Measurements from ENCODE around the gene LTB.

The LTB gene

DNA sequence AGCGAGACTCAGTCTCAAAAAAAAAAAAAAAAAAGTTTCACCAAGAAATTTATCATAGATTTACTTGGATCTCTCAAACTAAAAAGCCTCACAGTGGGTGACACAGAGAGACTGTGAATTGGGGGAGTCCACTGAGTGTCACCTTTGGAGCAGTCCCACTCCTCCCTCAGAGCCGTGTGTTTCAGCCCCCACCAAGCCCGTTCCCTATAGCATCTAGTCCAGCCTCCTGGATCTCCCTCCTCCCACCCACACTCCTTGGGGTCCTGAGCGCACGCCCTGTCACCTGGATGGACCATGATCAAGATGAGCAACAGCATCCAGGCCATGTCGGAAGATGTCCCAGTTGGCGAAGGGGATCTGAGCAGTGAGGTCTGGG is 10.2 kb upstream of the LTB start:
- TF ChIP-seq TEAD4 (IDR thresholded peaks at IDR 0.05) = no peak
- no peak for TF ChIP-seq CEBPB (IDR thresholded peaks at IDR 0.05)
- TF ChIP-seq EGR1 (IDR thresholded peaks at IDR 0.05) = no peak
- TF ChIP-seq, protein P1, sequence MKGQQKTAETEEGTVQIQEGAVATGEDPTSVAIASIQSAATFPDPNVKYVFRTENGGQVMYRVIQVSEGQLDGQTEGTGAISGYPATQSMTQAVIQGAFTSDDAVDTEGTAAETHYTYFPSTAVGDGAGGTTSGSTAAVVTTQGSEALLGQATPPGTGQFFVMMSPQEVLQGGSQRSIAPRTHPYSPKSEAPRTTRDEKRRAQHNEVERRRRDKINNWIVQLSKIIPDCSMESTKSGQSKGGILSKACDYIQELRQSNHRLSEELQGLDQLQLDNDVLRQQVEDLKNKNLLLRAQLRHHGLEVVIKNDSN (IDR thresholded peaks at IDR 0.05) = no peak
- TF ChIP-seq, protein P2, sequence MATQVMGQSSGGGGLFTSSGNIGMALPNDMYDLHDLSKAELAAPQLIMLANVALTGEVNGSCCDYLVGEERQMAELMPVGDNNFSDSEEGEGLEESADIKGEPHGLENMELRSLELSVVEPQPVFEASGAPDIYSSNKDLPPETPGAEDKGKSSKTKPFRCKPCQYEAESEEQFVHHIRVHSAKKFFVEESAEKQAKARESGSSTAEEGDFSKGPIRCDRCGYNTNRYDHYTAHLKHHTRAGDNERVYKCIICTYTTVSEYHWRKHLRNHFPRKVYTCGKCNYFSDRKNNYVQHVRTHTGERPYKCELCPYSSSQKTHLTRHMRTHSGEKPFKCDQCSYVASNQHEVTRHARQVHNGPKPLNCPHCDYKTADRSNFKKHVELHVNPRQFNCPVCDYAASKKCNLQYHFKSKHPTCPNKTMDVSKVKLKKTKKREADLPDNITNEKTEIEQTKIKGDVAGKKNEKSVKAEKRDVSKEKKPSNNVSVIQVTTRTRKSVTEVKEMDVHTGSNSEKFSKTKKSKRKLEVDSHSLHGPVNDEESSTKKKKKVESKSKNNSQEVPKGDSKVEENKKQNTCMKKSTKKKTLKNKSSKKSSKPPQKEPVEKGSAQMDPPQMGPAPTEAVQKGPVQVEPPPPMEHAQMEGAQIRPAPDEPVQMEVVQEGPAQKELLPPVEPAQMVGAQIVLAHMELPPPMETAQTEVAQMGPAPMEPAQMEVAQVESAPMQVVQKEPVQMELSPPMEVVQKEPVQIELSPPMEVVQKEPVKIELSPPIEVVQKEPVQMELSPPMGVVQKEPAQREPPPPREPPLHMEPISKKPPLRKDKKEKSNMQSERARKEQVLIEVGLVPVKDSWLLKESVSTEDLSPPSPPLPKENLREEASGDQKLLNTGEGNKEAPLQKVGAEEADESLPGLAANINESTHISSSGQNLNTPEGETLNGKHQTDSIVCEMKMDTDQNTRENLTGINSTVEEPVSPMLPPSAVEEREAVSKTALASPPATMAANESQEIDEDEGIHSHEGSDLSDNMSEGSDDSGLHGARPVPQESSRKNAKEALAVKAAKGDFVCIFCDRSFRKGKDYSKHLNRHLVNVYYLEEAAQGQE (IDR thresholded peaks at IDR 0.05; ENCODE audit: low read depth) = no peak
- TF ChIP-seq FOXM1 (IDR thresholded peaks at IDR 0.05; ENCODE audit: borderline replicate concordance, low read depth) = no peak
- no peak for TF ChIP-seq TAF1 (IDR thresholded peaks at IDR 0.05; ENCODE audit: low read depth)
- no peak for TF ChIP-seq EP300 (IDR thresholded peaks at IDR 0.05; ENCODE audit: borderline replicate concordance)
- TF ChIP-seq RAD21 (IDR thresholded peaks at IDR 0.05; ENCODE audit: low read depth) = no peak
- TF ChIP-seq TCF12 (IDR thresholded peaks at IDR 0.05; ENCODE audit: low read depth) = no peak
- TF ChIP-seq, protein P3, sequence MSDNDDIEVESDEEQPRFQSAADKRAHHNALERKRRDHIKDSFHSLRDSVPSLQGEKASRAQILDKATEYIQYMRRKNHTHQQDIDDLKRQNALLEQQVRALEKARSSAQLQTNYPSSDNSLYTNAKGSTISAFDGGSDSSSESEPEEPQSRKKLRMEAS (IDR thresholded peaks at IDR 0.05) = no peak
- TF ChIP-seq NFIC (IDR thresholded peaks at IDR 0.05) = no peak
- no peak for TF ChIP-seq ZBTB7A (IDR thresholded peaks at IDR 0.05; ENCODE audit: low read depth)
- TF ChIP-seq CREB1 (IDR thresholded peaks at IDR 0.05; ENCODE audit: low read depth) = no peak
- no peak for TF ChIP-seq YY1 (IDR thresholded peaks at IDR 0.05; ENCODE audit: low read depth)

DNA sequence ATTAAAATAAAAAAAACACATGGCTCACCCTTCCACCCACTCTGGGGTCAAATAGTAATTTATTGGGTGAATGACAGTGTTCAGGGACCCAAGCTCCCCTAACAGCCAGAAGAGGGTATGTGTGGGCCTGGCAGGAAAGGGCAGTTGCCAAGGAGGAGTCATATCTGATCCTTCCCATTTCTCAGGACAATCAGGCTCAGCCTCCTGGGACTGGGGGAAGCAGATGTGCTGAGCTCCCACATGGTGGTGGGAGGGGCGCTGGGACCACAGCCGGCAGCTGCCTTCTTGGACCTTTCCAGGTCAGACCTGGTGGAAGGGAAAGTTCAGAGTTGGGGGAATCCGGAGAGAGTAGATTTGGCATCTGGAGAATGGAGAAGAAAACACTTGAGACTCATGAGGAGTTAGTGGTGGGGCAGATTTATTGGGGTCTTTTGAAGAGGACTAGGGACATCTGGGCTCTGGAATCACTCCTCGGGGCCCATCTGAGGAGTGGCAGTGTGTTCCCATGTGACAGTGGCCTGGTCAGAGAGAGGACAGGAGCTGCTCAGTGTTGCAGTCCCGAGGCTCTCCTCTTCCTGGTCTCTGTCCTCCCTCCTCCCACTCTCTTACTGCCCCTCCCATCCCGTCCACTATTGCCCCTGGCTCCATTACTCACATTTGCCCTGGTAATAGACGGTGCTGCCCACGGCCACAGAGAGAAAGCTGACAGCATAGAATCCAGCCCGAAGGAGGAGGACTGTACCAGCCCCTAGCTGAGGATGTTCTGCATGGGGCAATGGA is 6.8 kb upstream of the LTB start:
- TF ChIP-seq, protein P1 (IDR thresholded peaks at IDR 0.05) = no peak
- no peak for TF ChIP-seq YY1 (IDR thresholded peaks at IDR 0.05; ENCODE audit: low read depth)
- no peak for TF ChIP-seq TCF12 (IDR thresholded peaks at IDR 0.05; ENCODE audit: low read depth)
- TF ChIP-seq CREB1 (IDR thresholded peaks at IDR 0.05; ENCODE audit: low read depth) = no peak
- TF ChIP-seq EGR1 (IDR thresholded peaks at IDR 0.05) = no peak
- TF ChIP-seq CEBPB (IDR thresholded peaks at IDR 0.05) = no peak
- TF ChIP-seq EP300 (IDR thresholded peaks at IDR 0.05; ENCODE audit: borderline replicate concordance) = no peak
- no peak for TF ChIP-seq NFIC (IDR thresholded peaks at IDR 0.05)
- no peak for TF ChIP-seq FOXM1 (IDR thresholded peaks at IDR 0.05; ENCODE audit: borderline replicate concordance, low read depth)
- TF ChIP-seq, protein P2 (IDR thresholded peaks at IDR 0.05; ENCODE audit: low read depth) = no peak
- no peak for TF ChIP-seq ZBTB7A (IDR thresholded peaks at IDR 0.05; ENCODE audit: low read depth)
- TF ChIP-seq, protein P3 (IDR thresholded peaks at IDR 0.05) = no peak

DNA sequence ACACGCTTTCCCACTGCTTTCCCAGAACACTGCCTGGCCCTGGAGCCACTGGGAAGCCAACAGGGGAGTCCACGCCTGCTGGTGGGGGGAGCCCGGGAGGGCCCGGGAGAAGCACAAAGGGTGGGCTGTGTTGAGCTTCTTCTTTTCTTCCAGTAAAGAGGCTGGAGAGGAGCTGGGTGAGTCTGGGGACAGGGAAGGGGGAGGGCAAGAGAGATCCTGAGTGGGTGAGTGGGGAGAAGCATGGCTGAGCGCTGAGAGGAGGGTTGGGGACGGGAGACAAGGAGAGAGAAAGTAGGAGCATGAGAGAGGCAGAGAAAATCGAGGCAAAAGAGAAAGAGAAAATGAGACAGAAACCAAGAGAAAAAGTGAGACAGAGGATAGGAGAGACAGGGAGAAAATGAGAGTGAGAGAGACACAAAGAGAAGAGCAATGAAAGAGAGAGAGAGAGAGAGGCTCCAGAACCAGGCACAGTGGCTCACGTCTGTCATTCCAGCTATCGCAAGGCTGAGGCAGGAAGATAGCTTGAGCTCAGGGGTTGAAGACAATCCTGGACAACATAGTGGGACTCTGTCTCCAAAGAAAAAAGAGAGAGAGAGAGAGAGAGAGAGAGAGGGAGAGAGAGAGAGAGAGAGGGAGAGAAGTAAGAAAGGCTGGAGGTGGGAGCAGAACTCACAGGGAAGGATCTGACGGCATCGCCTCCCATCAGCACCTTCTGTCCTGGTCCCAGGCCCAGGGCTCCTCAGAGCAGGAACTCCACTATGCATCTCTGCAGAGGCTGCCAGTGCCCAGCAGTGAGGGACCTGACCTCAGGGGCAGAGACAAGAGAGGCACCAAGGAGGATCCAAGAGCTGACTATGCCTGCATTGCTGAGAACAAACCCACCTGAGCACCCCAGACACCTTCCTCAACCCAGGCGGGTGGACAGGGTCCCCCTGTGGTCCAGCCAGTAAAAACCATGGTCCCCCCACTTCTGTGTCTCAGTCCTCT is 5.9 kb upstream of the LTB start:
- TF ChIP-seq EP300 (IDR thresholded peaks at IDR 0.05; ENCODE audit: borderline replicate concordance) = no peak
- TF ChIP-seq, protein P3 (IDR thresholded peaks at IDR 0.05) = no peak
- TF ChIP-seq TAF1 (IDR thresholded peaks at IDR 0.05; ENCODE audit: low read depth) = no peak
- TF ChIP-seq, protein P1 (IDR thresholded peaks at IDR 0.05) = no peak
- no peak for TF ChIP-seq YY1 (IDR thresholded peaks at IDR 0.05; ENCODE audit: low read depth)
- TF ChIP-seq NFIC (IDR thresholded peaks at IDR 0.05) = no peak
- TF ChIP-seq, protein P2 (IDR thresholded peaks at IDR 0.05; ENCODE audit: low read depth) = no peak
- no peak for TF ChIP-seq TEAD4 (IDR thresholded peaks at IDR 0.05)

Data from Ishikawa (cell line).